Activated CD4-positive, alpha-beta T cell treated with anti-CD3 and anti-CD28 coated beads for 4 hours (primary cell): ENCODE data around the gene HHEX.

Experiments
- DNase-seq, 2 donors: peaks; one replicate each; pipeline ENCODE4 v3.0.0-alpha.2; 2020

The HHEX gene

GRCh38 chr10:92693534-92693893 is 3.8 kb downstream of the HHEX start:
- no peak for DNase-seq

DNA sequence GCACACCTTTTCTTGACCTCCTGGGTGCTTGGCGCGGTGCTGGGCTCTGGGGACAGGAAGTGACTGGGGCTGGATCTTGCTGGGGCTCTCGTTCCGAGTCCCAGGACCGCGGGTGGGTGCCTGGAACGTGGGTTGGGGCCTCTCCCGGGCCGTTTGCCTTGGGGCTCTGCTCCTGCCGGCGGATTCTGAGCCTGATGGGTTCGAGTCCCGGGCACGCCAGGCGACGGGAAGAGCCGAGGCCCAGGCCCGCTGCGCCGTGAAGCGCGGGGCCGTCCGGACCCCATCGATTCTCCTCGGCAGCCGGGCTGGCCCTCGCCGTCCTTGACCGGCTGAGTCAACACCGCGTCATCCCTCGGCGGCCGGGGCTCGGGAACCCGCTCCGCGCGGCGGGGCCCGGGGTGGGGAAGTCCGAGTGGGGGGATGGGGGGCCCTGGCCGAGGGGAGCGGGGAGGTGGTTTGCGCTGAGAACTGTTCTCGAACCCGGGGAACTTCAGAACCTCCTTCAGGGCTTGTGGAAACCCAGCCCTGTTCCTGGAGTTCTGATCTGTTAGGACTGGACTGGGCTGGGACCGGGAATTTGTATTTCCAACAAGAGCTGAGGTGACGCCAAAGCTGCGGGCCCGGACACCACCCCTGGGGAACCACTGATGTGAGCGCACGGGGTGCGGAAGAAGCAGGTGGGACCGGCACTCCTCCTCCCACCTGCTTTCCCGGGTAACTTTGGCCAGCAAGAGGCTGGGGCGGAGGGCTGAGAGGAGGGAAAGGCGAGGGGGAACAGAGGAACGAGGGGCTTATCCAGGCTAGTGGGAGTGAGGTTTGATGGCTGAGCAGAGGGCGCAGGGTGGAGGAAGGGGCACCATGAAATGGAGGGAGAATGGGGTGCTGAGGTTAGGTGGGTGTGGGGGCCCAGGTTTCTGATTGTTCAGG is 6.2 kb downstream of the HHEX start:
- DNase-seq = no peak

GRCh38 chr10:92696606-92697383 is 7.0 kb downstream of the HHEX start:
- DNase-seq = no peak

- DNase-seq = no peak
These were observed 8.1 kb downstream of the HHEX start for GRCh38 chr10:92697663-92698511.

DNA sequence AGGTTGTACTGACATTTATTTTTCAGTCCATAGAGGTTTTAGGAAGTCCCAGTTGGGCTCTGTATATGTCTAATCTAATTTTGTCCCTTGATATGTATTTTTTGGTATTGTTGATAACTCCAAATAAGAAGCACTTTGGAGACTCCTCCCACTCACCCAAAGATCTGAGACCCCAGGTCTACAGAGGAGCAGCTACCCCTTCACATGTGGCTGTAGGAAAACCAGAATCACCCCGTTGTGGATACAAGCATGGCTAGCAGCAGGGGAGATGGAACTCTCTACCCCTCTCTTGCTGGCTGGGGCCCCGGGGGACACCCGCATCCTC is 9.4 kb downstream of the HHEX start:
- DNase-seq = no peak

GRCh38 chr10:92699518-92700381 is 10.0 kb downstream of the HHEX start:
- peak in 1 of 2 donors; percentile 4 for DNase-seq

- no peak for DNase-seq
These were observed 12.7 kb downstream of the HHEX start for GRCh38 chr10:92702301-92702916.

DNA sequence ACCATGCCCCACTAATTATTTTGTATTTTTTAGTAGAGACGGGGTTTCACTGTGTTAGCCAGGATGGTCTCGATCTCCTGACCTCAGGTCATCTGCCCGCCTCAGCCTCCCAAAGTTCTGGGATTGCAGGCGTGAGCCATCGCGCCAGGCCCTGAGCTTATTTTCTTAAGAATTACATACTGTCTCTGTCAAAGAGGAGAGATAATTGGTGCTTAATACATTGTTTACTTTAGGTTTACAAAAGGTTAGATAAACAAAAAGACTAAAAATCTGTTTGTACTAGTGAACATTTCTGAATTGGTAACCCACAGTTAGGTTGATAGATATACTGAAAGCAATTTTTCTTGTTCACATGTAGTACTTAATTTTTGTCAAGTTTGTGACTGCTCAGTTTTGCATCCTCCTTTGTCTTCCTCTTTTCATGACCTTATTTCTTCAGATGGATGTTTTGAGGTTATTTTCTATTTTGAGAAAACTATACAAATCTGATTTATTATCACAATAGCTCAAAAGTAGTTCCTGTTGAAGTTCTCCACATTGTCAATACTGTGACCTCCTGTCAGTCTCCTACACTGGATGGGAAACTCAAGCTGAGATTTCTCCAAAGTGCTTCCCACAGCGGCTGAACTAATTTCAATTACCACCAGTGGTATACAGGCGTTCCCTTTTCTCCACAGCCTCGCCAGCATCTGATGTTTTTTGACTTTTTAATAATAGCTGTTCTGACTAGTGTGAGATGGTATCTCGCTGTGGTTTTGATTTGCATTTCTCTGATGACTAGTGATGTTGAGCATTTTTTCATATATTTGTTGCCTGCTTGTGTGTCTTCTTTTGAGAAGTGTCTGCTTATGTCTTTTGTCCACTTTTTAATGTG is 22.5 kb downstream of the HHEX start:
- DNase-seq = no peak

GRCh38 chr10:92714152-92714845 is 24.5 kb downstream of the HHEX start:
- DNase-seq = no peak

GRCh38 chr10:92714872-92715271 is 25.1 kb downstream of the HHEX start:
- no peak for DNase-seq

DNA sequence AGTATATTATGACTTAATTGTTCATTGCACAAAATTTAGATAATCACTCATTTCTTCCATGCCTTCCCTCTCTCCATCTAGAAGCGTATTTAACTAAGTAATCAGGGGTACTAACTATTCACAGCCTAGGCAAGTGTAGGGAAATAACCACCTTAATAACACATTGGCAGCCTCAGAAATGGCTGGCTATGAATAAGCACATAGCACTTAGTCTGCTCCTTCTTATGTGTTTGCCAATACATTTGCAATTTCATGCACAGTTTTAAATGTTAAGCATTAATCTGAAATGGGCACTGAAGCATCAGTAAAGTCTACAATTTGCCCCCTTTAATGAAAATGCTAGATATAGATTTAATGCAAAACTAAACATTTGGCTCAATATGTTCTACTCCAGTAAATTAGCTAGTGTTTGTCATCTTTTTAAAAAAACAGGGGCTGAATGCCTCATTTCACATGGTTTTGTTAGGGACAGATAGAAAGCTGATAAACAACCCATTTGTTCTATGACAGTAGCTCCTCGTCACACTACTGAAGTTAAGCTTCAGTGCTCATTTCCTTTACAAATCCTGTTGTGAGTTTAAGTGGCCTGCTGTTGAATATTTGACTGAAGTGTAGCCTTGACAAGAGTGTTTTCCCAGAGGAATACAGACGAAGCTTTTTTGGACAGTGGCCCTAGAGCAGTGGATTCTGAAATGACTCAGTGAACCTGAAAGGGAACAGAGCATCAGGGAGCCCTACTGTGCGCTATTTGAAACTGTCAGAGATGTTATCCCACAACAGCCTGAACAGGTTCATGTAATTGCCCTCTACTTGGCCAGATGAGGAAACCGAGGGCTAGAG is 30.5 kb downstream of the HHEX start:
- no peak for DNase-seq

- no peak for DNase-seq
These were observed 31.0 kb downstream of the HHEX start for GRCh38 chr10:92720831-92721165.

- DNase-seq = no peak
These were observed 32.6 kb downstream of the HHEX start for GRCh38 chr10:92722349-92722748.

GRCh38 chr10:92727141-92727540 is 37.4 kb downstream of the HHEX start:
- no peak for DNase-seq

GRCh38 chr10:92727550-92727949 is 37.8 kb downstream of the HHEX start:
- DNase-seq = no peak

- DNase-seq = no peak
These were observed 40.1 kb downstream of the HHEX start for GRCh38 chr10:92729886-92730285.

GRCh38 chr10:92732958-92733357 is 43.2 kb downstream of the HHEX start:
- DNase-seq = no peak

DNA sequence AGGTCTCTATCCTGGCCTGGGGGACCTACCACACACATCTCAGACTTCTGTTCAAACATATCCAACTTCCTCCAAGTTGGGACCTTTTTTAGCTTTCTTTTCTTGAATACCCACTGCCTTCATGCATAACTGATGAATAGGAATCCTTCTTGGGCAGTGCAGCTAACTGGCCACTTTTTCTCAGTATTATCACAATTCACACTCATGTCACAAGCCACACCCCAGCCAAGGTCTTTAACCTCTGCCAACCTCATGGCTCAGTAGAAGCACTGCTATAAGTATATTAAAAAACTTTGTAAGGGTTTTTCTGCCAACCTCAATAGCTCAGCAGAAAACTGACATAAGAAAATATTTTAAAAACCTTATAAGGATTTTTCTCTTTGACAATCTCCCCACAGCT is 44.5 kb downstream of the HHEX start:
- DNase-seq = no peak

GRCh38 chr10:92735938-92736337 is 46.2 kb downstream of the HHEX start:
- no peak for DNase-seq
